Colonic mucosa (tissue), 4 donors: ENCODE results near the gene PPP1R13B. TPM values are rescaled to one million over a fixed set of nuclear protein-coding genes. Genes with fewer than 3 reads are reported as not detected.

Experiments used
- DNase-seq: peaks from one replicate; pipeline ENCODE4 v3.0.0-alpha.2; 2020
- H3K27ac ChIP-seq: fragments of 200-600 bp; one replicate; pipeline ENCODE4 v1.8.0; 2021
- H3K27me3 ChIP-seq: fragments of 200-600 bp; one replicate; pipeline ENCODE4 v1.8.0; 2021
- H3K36me3 ChIP-seq: fragments of 200-600 bp; one replicate; pipeline ENCODE4 v1.8.0; 2021
- H3K4me1 ChIP-seq: fragments of 200-600 bp; one replicate; pipeline ENCODE4 v1.8.0; 2021; ENCODE audit warnings: mild to moderate bottlenecking
- H3K4me3 ChIP-seq: fragments of 200-600 bp; one replicate; pipeline ENCODE4 v1.8.0; 2021
- H3K9ac ChIP-seq, 2 donors: one replicate each; pipeline ENCODE4 v1.7.0; 2013; ENCODE audit warnings: control low read depth in 2 of 2, low read depth in 2 of 2, low read length in 2 of 2
- H3K9me3 ChIP-seq: fragments of 200-600 bp; one replicate; pipeline ENCODE4 v1.8.0; 2021
- intact Hi-C: fragments of 100-400 bp; cut with DNase I; formaldehyde crosslinking; loops from one replicate; pipeline ENCODE4 v1.14.1; 2022
- total RNA-seq, 2 donors: library from RNA; stranded (reverse); fragmentation: NEBNext Ultra II Directional in 1 of 2; extraction: Animal tissue kit (Norgen Biotek cat#: 25700) in 1 of 2; gene quantifications; one replicate each; pipeline ENCODE4 v1.2.1, GENCODE V29; 2021
- TF ChIP-seq, protein P1 (sequence below): fragments of 200-600 bp; IDR thresholded peaks from one replicate; pipeline ENCODE4 v1.8.0; 2022; ENCODE audit warnings: antibody characterized with exemption, mild to moderate bottlenecking
- donor health status: healthy.
- donor health status: DM: no; HTN: no; CAD: no.
- donor health status: DM: no; HTN: no; CAD: no.

The PPP1R13B gene
- total RNA-seq, 2 donors from 2014 or later, result 41.1 to 48.3 TPM

DNA sequence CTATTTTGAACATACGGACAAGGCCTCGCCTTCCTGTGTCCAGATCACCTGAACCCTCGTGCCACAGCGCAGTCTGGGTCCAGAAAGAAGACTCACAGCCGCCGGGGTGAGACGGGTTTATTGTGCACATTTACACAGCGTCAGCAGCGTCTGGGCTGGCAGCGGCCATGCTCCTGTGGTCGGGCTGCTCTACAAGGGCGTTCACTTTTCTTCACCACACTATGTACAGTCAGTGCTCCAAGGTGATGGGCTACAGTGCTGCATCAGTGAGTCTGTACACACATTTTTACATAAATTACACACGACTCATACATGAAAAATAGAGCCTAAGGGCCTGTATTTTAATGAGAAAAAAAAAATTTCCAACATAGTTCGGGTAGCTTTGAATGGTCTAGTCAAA is 113.7 kb downstream of the PPP1R13B start:
- TF ChIP-seq, protein P1, sequence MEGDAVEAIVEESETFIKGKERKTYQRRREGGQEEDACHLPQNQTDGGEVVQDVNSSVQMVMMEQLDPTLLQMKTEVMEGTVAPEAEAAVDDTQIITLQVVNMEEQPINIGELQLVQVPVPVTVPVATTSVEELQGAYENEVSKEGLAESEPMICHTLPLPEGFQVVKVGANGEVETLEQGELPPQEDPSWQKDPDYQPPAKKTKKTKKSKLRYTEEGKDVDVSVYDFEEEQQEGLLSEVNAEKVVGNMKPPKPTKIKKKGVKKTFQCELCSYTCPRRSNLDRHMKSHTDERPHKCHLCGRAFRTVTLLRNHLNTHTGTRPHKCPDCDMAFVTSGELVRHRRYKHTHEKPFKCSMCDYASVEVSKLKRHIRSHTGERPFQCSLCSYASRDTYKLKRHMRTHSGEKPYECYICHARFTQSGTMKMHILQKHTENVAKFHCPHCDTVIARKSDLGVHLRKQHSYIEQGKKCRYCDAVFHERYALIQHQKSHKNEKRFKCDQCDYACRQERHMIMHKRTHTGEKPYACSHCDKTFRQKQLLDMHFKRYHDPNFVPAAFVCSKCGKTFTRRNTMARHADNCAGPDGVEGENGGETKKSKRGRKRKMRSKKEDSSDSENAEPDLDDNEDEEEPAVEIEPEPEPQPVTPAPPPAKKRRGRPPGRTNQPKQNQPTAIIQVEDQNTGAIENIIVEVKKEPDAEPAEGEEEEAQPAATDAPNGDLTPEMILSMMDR, result no peak
- intact Hi-C loops, result no loop called here
- H3K4me3 ChIP-seq, result no peak overlapping the region
- no peak overlapping the region for H3K9ac ChIP-seq
- H3K9me3 ChIP-seq, result no peaks in the 10 kb centered on the region
- H3K36me3 ChIP-seq, result peaks cover 12% of the 10 kb centered on the region
- H3K4me1 ChIP-seq, result no peaks in the 10 kb centered on the region
- no peak overlapping the region for H3K27ac ChIP-seq
- DNase-seq, result no peak
- H3K27me3 ChIP-seq, result no peaks in the 10 kb centered on the region

DNA sequence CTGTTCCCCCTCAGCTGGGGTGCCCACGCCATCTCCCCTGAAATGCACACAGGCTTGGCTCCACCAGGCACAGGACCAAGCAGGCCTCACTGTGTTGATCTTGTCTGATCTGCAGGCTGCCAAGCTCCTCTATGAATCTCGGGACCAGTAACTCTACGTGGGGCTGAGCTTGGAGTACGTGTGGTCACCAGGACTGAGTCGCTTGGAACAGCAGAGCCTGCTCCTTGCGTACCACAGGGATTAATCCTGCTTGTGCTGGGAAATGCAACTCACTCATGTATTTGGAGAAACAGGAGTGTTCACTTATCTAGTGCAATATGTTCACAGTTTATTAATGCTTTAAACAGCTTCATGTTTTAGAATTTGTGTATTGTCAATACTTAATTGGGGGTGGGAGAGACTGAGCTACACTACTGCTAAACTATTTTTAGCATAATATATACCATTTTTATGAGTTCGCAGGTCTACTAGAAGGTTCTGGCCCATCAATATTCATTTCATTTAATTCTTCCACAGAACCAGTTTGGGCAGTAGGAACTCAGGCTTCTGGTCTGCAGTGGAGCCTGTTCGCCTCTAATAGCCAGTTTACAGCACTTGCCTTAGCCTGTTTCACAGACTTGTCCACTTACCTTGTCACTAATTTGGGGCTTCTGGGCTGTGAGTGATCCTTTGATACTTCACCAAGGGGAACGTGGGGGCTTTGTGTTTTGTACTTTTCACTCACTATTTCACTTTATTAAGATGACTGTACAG is 114.3 kb downstream of the PPP1R13B start:
- no peak overlapping the region for H3K27ac ChIP-seq
- peaks cover 12% of the 10 kb centered on the region for H3K36me3 ChIP-seq
- H3K4me1 ChIP-seq, result no peaks in the 10 kb centered on the region
- DNase-seq, result no peak
- H3K9ac ChIP-seq, result no peak overlapping the region
- no peak overlapping the region for H3K4me3 ChIP-seq
- intact Hi-C loops, result no loop called here
- H3K9me3 ChIP-seq, result no peaks in the 10 kb centered on the region
- TF ChIP-seq, protein P1, result no peak
- no peaks in the 10 kb centered on the region for H3K27me3 ChIP-seq

DNA sequence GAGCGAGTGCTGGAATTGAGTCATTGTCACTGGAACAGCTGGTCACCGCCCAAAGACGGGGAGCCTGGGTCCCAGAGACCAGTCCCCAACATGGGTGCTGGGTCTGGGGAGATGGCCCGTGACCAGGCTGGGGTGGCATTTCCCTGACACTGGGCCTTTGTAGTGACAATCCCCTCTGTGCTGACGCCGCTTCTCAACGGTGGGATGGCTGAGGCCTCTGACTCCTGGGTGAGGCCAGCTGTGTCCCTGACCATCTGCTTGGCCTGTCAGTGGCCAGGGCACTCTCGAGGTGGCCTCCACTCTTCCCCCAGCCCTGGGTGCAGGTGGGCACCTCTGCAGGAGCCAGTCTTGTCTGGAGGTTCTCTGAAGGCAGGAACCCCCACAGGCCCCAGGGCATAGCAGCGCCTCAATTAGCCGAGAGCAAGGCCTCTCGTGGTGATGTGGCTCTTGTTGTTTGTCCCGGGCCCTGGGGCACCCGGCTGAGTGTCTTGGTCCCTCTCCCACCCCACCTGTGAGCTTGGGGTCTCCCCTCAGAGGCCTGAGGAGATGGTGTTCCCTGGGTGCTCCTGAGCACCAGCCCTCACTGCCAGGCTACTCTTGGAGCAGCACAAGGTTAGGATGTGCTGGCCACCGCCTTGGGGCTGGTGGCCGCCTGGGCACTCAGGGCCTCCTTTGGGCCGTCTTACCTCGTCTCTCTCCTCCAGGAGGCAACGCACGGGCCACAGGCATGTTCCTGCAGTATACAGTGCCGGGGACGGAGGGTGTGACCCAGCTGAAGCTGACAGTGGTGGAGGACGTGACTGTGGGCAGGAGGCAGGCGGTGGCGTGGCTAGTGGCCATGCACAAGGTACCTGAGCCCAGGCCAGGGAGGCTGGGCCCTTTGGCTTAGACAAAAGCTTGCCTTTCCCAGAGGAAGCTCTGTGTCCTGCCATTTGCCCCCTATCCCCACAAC is 115.2 kb downstream of the PPP1R13B start:
- no peak overlapping the region for H3K9ac ChIP-seq
- DNase-seq, result no peak
- no peaks in the 10 kb centered on the region for H3K4me1 ChIP-seq
- intact Hi-C loops, result no loop called here
- H3K27me3 ChIP-seq, result no peaks in the 10 kb centered on the region
- no peak overlapping the region for H3K27ac ChIP-seq
- H3K9me3 ChIP-seq, result no peaks in the 10 kb centered on the region
- H3K4me3 ChIP-seq, result no peak overlapping the region
- H3K36me3 ChIP-seq, result peaks cover 7% of the 10 kb centered on the region
- TF ChIP-seq, protein P1, result no peak

DNA sequence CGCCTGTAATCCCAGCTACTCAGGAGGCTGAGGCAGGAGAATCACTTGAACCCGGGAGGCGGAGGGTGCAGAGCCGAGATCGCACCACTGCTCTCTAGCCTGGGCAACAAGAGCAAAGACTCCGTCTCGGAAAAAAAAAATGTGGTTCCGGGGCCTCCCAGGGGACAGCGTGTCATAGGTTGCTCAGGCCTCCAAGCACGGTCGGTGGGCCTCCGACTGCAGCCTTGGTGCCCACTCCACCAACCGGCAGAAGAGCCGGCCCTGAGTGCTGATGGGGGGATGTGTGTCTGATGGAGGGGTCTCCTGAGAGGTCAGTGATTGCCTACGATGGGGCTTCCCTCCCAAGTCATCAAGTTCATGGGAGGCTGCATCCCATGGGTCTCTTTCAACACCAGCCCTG is 115.9 kb downstream of the PPP1R13B start:
- intact Hi-C loops, result no loop called here
- DNase-seq, result no peak
- H3K9ac ChIP-seq, result no peak overlapping the region
- TF ChIP-seq, protein P1, result no peak
- H3K4me1 ChIP-seq, result no peaks in the 10 kb centered on the region
- no peak overlapping the region for H3K4me3 ChIP-seq
- H3K27ac ChIP-seq, result no peak overlapping the region
- peaks cover 7% of the 10 kb centered on the region for H3K36me3 ChIP-seq
- no peaks in the 10 kb centered on the region for H3K27me3 ChIP-seq
- no peaks in the 10 kb centered on the region for H3K9me3 ChIP-seq

DNA sequence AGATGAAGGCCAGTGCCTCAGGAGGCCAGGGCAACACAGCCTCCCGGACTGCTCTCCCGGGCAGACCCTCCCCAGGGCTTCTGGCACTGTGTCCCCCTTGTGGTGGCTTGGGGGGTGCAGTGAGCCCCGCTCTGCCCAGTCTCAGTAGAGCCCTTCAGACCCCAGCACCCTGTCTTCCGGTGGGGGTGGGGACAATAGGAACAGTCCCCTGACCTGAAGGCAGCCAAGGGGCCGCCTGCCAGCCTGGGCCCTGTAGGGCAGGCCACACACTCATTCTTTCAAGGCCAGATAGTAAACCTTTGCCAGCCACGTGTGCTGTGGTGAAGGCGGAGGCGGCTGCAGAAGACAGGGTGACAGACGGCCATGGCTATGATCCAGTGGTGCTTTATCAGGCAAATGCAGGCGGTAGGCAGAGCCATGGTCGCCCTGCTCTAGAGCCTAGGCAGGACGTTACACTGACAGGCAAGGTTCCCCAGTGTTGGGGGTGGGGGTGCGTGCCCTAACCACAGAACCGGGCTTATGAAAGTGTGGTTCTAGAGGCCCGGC is 116.8 kb downstream of the PPP1R13B start:
- no peaks in the 10 kb centered on the region for H3K9me3 ChIP-seq
- TF ChIP-seq, protein P1, result no peak
- no peak overlapping the region for H3K4me3 ChIP-seq
- H3K36me3 ChIP-seq, result peaks cover 7% of the 10 kb centered on the region
- intact Hi-C loops, result no loop called here
- H3K27me3 ChIP-seq, result no peaks in the 10 kb centered on the region
- H3K27ac ChIP-seq, result no peak overlapping the region
- no peaks in the 10 kb centered on the region for H3K4me1 ChIP-seq
- no peak overlapping the region for H3K9ac ChIP-seq
- DNase-seq, result no peak
